ENCODE data around the gene ARFGAP2.

The ARFGAP2 gene

GRCh38 chr11:47186076-47186699, 9.5 kb upstream of the ARFGAP2 start, which contains the start of gene PACSIN3:
TSS of gene PACSIN3 (minus strand) at chr11:47186434. CDS start at chr11:47182727, 3,707 bp downstream.
- CTCF ChIA-PET, result interaction anchor here (0.7 to 3.8 kb wide), 5 partner anchors 8 to 537 kb away, joined by 3 to 18 read pairs (median 3); partner anchors contain the start of genes ACP2 and ARFGAP2
- no peaks in the 10 kb centered on the region for H3K9me3 ChIP-seq (ENCODE audit: control insufficient read depth, insufficient read depth, low read depth, low read length)
- peak within 1 kb of the TSS; percentile 72; the same call in 1 of the 2 replicates for H3K27ac ChIP-seq (ENCODE audit: extremely low read depth, low read depth, low read length)
- POLR2A ChIA-PET, result interaction anchor here (0.6 to 2.8 kb wide), 5 partner anchors 23 to 508 kb away, joined by 3 to 46 read pairs (median 4); partner anchors contain the start of gene DDB2
- peaks cover 0 to 16% of the 10 kb centered on the region in 2 experiments; a peak in 2 of 3 replicates for H3K36me3 ChIP-seq (ENCODE audit: control insufficient read depth in 2 of 2, insufficient read depth in 1 of 2, low read length in 2 of 2)
- peaks cover 9% of the 10 kb centered on the region for H3K4me1 ChIP-seq (ENCODE audit: control insufficient read depth, insufficient read depth, low read length)
- peak within 1 kb of the TSS; percentile 73 for H3K4me3 ChIP-seq (ENCODE audit: low read depth, low read length)
- TF ChIP-seq ZEB2 (tag by site-specific recombination; IDR thresholded peaks at IDR 0.05) (no peak), ZNF529 (tag by site-specific recombination; IDR thresholded peaks at IDR 0.05; ENCODE audit: insufficient replicate concordance) (no peak), GLI4 (tag by site-specific recombination; IDR thresholded peaks at IDR 0.05) (no peak), ZNF239 (tag by site-specific recombination; IDR thresholded peaks at IDR 0.05) (no peak), KLF8 (tag by site-specific recombination; IDR thresholded peaks at IDR 0.05) (no peak), MZF1 (tag by site-specific recombination; IDR thresholded peaks at IDR 0.05; ENCODE audit: borderline replicate concordance) (no peak), ZNF660 (tag by site-specific recombination; IDR thresholded peaks at IDR 0.05) (0 out of 2 replicates have a peak, but pooled peaks have one; percentile 10), ZNF184 (tag by site-specific recombination; IDR thresholded peaks at IDR 0.05) (no peak), GLIS1 (tag by site-specific recombination; IDR thresholded peaks at IDR 0.05) (peak; percentile 53), ZNF624 (tag by site-specific recombination; IDR thresholded peaks at IDR 0.05) (no peak), ZNF426 (tag by site-specific recombination; IDR thresholded peaks at IDR 0.05) (no peak), ZNF747 (tag by site-specific recombination; IDR thresholded peaks at IDR 0.05) (no peak), ZIC2 (tag by site-specific recombination; IDR thresholded peaks at IDR 0.05) (peak; percentile 66; the same call in 1 of the 2 replicates), ZSCAN30 (tag by site-specific recombination; IDR thresholded peaks at IDR 0.05) (0 out of 2 replicates have a peak, but pooled peaks have one; percentile 13), ZNF23 (tag by site-specific recombination; IDR thresholded peaks at IDR 0.05; ENCODE audit: borderline replicate concordance) (no peak), SP2 (tag by site-specific recombination; IDR thresholded peaks at IDR 0.05) (peak; percentile 25; the same call in 1 of the 2 replicates), ZBTB20 (tag by site-specific recombination; IDR thresholded peaks at IDR 0.05) (peak; percentile 11; the same call in 1 of the 2 replicates), ZNF600 (tag by site-specific recombination; IDR thresholded peaks at IDR 0.05) (no peak), GLI2 (tag by site-specific recombination; IDR thresholded peaks at IDR 0.05; ENCODE audit: borderline replicate concordance, low read depth) (no peak), OSR2 (tag by site-specific recombination; IDR thresholded peaks at IDR 0.05) (no peak), TSHZ1 (tag by site-specific recombination; IDR thresholded peaks at IDR 0.05; ENCODE audit: borderline replicate concordance) (no peak)
- TF ChIP-seq, protein P1, sequence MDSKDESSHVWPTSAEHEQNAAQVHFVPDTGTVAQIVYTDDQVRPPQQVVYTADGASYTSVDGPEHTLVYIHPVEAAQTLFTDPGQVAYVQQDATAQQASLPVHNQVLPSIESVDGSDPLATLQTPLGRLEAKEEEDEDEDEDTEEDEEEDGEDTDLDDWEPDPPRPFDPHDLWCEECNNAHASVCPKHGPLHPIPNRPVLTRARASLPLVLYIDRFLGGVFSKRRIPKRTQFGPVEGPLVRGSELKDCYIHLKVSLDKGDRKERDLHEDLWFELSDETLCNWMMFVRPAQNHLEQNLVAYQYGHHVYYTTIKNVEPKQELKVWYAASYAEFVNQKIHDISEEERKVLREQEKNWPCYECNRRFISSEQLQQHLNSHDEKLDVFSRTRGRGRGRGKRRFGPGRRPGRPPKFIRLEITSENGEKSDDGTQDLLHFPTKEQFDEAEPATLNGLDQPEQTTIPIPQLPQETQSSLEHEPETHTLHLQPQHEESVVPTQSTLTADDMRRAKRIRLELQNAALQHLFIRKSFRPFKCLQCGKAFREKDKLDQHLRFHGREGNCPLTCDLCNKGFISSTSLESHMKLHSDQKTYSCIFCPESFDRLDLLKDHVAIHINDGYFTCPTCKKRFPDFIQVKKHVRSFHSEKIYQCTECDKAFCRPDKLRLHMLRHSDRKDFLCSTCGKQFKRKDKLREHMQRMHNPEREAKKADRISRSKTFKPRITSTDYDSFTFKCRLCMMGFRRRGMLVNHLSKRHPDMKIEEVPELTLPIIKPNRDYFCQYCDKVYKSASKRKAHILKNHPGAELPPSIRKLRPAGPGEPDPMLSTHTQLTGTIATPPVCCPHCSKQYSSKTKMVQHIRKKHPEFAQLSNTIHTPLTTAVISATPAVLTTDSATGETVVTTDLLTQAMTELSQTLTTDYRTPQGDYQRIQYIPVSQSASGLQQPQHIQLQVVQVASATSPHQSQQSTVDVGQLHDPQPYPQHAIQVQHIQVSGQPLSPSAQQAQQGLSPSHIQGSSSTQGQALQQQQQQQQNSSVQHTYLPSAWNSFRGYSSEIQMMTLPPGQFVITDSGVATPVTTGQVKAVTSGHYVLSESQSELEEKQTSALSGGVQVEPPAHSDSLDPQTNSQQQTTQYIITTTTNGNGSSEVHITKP (tag by site-specific recombination; IDR thresholded peaks at IDR 0.05), result no peak; the same call in 1 of the 2 replicates
- TF ChIP-seq, protein P2, sequence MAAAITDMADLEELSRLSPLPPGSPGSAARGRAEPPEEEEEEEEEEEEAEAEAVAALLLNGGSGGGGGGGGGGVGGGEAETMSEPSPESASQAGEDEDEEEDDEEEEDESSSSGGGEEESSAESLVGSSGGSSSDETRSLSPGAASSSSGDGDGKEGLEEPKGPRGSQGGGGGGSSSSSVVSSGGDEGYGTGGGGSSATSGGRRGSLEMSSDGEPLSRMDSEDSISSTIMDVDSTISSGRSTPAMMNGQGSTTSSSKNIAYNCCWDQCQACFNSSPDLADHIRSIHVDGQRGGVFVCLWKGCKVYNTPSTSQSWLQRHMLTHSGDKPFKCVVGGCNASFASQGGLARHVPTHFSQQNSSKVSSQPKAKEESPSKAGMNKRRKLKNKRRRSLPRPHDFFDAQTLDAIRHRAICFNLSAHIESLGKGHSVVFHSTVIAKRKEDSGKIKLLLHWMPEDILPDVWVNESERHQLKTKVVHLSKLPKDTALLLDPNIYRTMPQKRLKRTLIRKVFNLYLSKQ (tag by site-specific recombination; IDR thresholded peaks at IDR 0.05; ENCODE audit: borderline replicate concordance), result no peak

All from HEK293 (cell line).